ENCODE measurements around the gene ARHGEF7. TPM values are rescaled to one million over a fixed set of nuclear protein-coding genes. Genes with fewer than 3 reads are reported as not detected.

ARHGEF7 gene
- total and polyA plus RNA-seq, 2 experiments from 2014 or later = 30.1 to 46.8 TPM

GRCh38 chr13:111319521-111319920, 204.4 kb downstream of the ARHGEF7 start:
- no peak for DNase-seq (ENCODE audit: low spot score)
- H3K4me2 ChIP-seq = no peak overlapping the region
- no peaks in the 10 kb centered on the region for H4K20me1 ChIP-seq (ENCODE audit: insufficient read depth, poor library complexity, severe bottlenecking)
- no peak overlapping the region for H3K4me3 ChIP-seq
- no peak overlapping the region for H2AFZ ChIP-seq
- H3K79me2 ChIP-seq = no peaks in the 10 kb centered on the region
- no peaks in the 10 kb centered on the region for H3K36me3 ChIP-seq (replicated peaks; ENCODE audit: insufficient read depth, low read depth)
- TF ChIP-seq CTCF (IDR thresholded peaks at IDR 0.05; ENCODE audit: poor library complexity) (no peak), EZH2 (IDR thresholded peaks at IDR 0.05; ENCODE audit: borderline replicate concordance) (no peak), EZH2phosphoT487 (IDR thresholded peaks at IDR 0.05; ENCODE audit: low read depth, severe bottlenecking, unreplicated experiment) (no peak)
- no peaks in the 10 kb centered on the region for H3K9me2 ChIP-seq (replicated peaks; ENCODE audit: insufficient read depth)
- H3K27me3 ChIP-seq = no peaks in the 10 kb centered on the region
- H3K27ac ChIP-seq = no peak overlapping the region
- peaks cover 3% of the 10 kb centered on the region for H3K4me1 ChIP-seq (ENCODE audit: insufficient read depth)
- H3K9me3 ChIP-seq (ENCODE audit: low read depth) = no peaks in the 10 kb centered on the region
- 96% methylated on average over 12 of the region's 12 CpGs for WGBS (ENCODE audit: low lambda C conversion rate, missing lambda C conversion rate)

- WGBS (ENCODE audit: low lambda C conversion rate, missing lambda C conversion rate) = 90% methylated on average over 35 of the region's 35 CpGs
- no peak for DNase-seq (ENCODE audit: low spot score)
These were observed 205.1 kb downstream of the ARHGEF7 start, which contains the start of gene TEX29 for GRCh38 chr13:111319998-111320911. Gene TEX29, plus strand, starts transcription at chr13:111320642. Its CDS starts 249 bp downstream, at chr13:111320891.

GRCh38 chr13:111322001-111322915, 207.1 kb downstream of the ARHGEF7 start:
- WGBS (ENCODE audit: low lambda C conversion rate, missing lambda C conversion rate) = 96% methylated on average over 18 of the region's 19 CpGs

More at GRCh38 chr13:111319998-111320911, 205.1 kb downstream of the ARHGEF7 start, which contains the start of gene TEX29:
- Histone ChIP-seq H3K36me3 (replicated peaks; ENCODE audit: insufficient read depth, low read depth) (no peaks in the 10 kb centered on the region), H4K20me1 (ENCODE audit: insufficient read depth, poor library complexity, severe bottlenecking) (no peaks in the 10 kb centered on the region), H3K27ac (no peak within 1 kb of the TSS), H3K9me2 (replicated peaks; ENCODE audit: insufficient read depth) (no peaks in the 10 kb centered on the region), H3K27me3 (no peaks in the 10 kb centered on the region), H3K9me3 (ENCODE audit: low read depth) (no peaks in the 10 kb centered on the region), H3K79me2 (no peaks in the 10 kb centered on the region), H3K4me1 (ENCODE audit: insufficient read depth) (peaks cover 1% of the 10 kb centered on the region), H2AFZ (no peak within 1 kb of the TSS), H3K4me3 (no peak within 1 kb of the TSS), H3K4me2 (no peak within 1 kb of the TSS)
- TF ChIP-seq EZH2 (IDR thresholded peaks at IDR 0.05; ENCODE audit: borderline replicate concordance) = no peak
- no peak for TF ChIP-seq CTCF (IDR thresholded peaks at IDR 0.05; ENCODE audit: poor library complexity)
- no peak for TF ChIP-seq EZH2phosphoT487 (IDR thresholded peaks at IDR 0.05; ENCODE audit: low read depth, severe bottlenecking, unreplicated experiment)

More at GRCh38 chr13:111322001-111322915, 207.1 kb downstream of the ARHGEF7 start:
- no peak overlapping the region for H3K27ac ChIP-seq
- no peaks in the 10 kb centered on the region for H3K4me1 ChIP-seq (ENCODE audit: insufficient read depth)
- no peaks in the 10 kb centered on the region for H3K27me3 ChIP-seq
- no peak overlapping the region for H2AFZ ChIP-seq
- no peaks in the 10 kb centered on the region for H3K36me3 ChIP-seq (replicated peaks; ENCODE audit: insufficient read depth, low read depth)
- no peak overlapping the region for H3K4me3 ChIP-seq
- no peaks in the 10 kb centered on the region for H3K9me2 ChIP-seq (replicated peaks; ENCODE audit: insufficient read depth)
- DNase-seq (ENCODE audit: low spot score) = no peak
- no peak overlapping the region for H3K4me2 ChIP-seq
- no peaks in the 10 kb centered on the region for H3K79me2 ChIP-seq
- TF ChIP-seq EZH2phosphoT487 (IDR thresholded peaks at IDR 0.05; ENCODE audit: low read depth, severe bottlenecking, unreplicated experiment) (no peak), EZH2 (IDR thresholded peaks at IDR 0.05; ENCODE audit: borderline replicate concordance) (no peak), CTCF (IDR thresholded peaks at IDR 0.05; ENCODE audit: poor library complexity) (no peak)
- H3K9me3 ChIP-seq (ENCODE audit: low read depth) = no peaks in the 10 kb centered on the region
- H4K20me1 ChIP-seq (ENCODE audit: insufficient read depth, poor library complexity, severe bottlenecking) = no peaks in the 10 kb centered on the region
